Skeletal muscle satellite cell (primary cell): ENCODE data around the gene VSIG1.

Experiments used
- H3K27me3 ChIP-seq: 2 replicates; pipeline ENCODE4 v1.7.0; 2013; ENCODE audit warnings: low read length; ENCODE audit not compliant: control insufficient read depth, insufficient read depth
- H3K36me3 ChIP-seq: 2 replicates; pipeline ENCODE4 v1.7.0; 2013; ENCODE audit warnings: mild to moderate bottlenecking, control low read depth, low read length; ENCODE audit not compliant: insufficient read depth
- H3K4me1 ChIP-seq: 2 replicates; pipeline ENCODE4 v1.7.0; 2013; ENCODE audit warnings: low read length; ENCODE audit not compliant: control insufficient read depth, insufficient read depth
- H3K4me2 ChIP-seq: 2 replicates; pipeline ENCODE4 v1.7.0; 2013; ENCODE audit warnings: mild to moderate bottlenecking, low read length
- H3K4me3 ChIP-seq: 2 replicates; pipeline ENCODE4 v1.7.0; 2013; ENCODE audit warnings: low read length
- H3K9ac ChIP-seq: 2 replicates; pipeline ENCODE4 v1.7.0; 2013; ENCODE audit warnings: mild to moderate bottlenecking, low read depth, low read length, moderate library complexity
- H3K9me3 ChIP-seq: replicated peaks from 2 replicates; pipeline ENCODE4 v1.7.0; 2013; ENCODE audit warnings: mild to moderate bottlenecking, control low read depth, low read length

VSIG1 gene

GRCh38 chrX:108114541-108114940 is 69.7 kb downstream of the VSIG1 start:
- H3K4me1 ChIP-seq: no peaks in the 10 kb centered on the region
- H3K9ac ChIP-seq: no peak overlapping the region
- H3K4me3 ChIP-seq: no peak overlapping the region
- H3K36me3 ChIP-seq: no peaks in the 10 kb centered on the region
- no peaks in the 10 kb centered on the region for H3K9me3 ChIP-seq
- no peak overlapping the region for H3K4me2 ChIP-seq
- peaks cover 16% of the 10 kb centered on the region for H3K27me3 ChIP-seq

- Histone ChIP-seq H3K9me3 (no peaks in the 10 kb centered on the region), H3K9ac (no peak overlapping the region), H3K4me2 (no peak overlapping the region), H3K36me3 (no peaks in the 10 kb centered on the region), H3K4me3 (no peak overlapping the region), H3K27me3 (peaks cover 29% of the 10 kb centered on the region), H3K4me1 (no peaks in the 10 kb centered on the region)
Observed at GRCh38 chrX:108117988-108118387, 73.1 kb downstream of the VSIG1 start.

- Histone ChIP-seq H3K4me3 (no peak overlapping the region), H3K4me1 (no peaks in the 10 kb centered on the region), H3K9me3 (no peaks in the 10 kb centered on the region), H3K36me3 (no peaks in the 10 kb centered on the region), H3K9ac (no peak overlapping the region), H3K4me2 (no peak overlapping the region), H3K27me3 (peaks cover 24% of the 10 kb centered on the region)
Observed at GRCh38 chrX:108121291-108121690, 76.4 kb downstream of the VSIG1 start.

GRCh38 chrX:108122748-108123147 is 77.9 kb downstream of the VSIG1 start:
- Histone ChIP-seq H3K9me3 (no peaks in the 10 kb centered on the region), H3K9ac (no peak overlapping the region), H3K36me3 (no peaks in the 10 kb centered on the region)

GRCh38 chrX:108123591-108124366 is 78.9 kb downstream of the VSIG1 start:
- no peaks in the 10 kb centered on the region for H3K4me1 ChIP-seq
- no peak overlapping the region for H3K4me2 ChIP-seq
- H3K9ac ChIP-seq: no peak overlapping the region
- no peaks in the 10 kb centered on the region for H3K36me3 ChIP-seq
- H3K27me3 ChIP-seq: peaks cover 17% of the 10 kb centered on the region
- no peaks in the 10 kb centered on the region for H3K9me3 ChIP-seq
- no peak overlapping the region for H3K4me3 ChIP-seq

More at GRCh38 chrX:108122748-108123147, 77.9 kb downstream of the VSIG1 start:
- Histone ChIP-seq H3K4me2 (no peak overlapping the region), H3K4me1 (no peaks in the 10 kb centered on the region), H3K27me3 (peaks cover 17% of the 10 kb centered on the region), H3K4me3 (no peak overlapping the region)

GRCh38 chrX:108126661-108127060 is 81.8 kb downstream of the VSIG1 start:
- H3K9ac ChIP-seq: no peak overlapping the region
- no peaks in the 10 kb centered on the region for H3K36me3 ChIP-seq
- H3K27me3 ChIP-seq: peaks cover 10% of the 10 kb centered on the region
- H3K4me2 ChIP-seq: no peak overlapping the region
- H3K4me1 ChIP-seq: no peaks in the 10 kb centered on the region
- no peaks in the 10 kb centered on the region for H3K9me3 ChIP-seq
- H3K4me3 ChIP-seq: no peak overlapping the region

- H3K27me3 ChIP-seq: peaks cover 7% of the 10 kb centered on the region
- H3K9ac ChIP-seq: no peak overlapping the region
- no peaks in the 10 kb centered on the region for H3K9me3 ChIP-seq
Observed at GRCh38 chrX:108127152-108127551, 82.3 kb downstream of the VSIG1 start.

More at GRCh38 chrX:108127152-108127551, 82.3 kb downstream of the VSIG1 start:
- no peaks in the 10 kb centered on the region for H3K36me3 ChIP-seq
- no peak overlapping the region for H3K4me3 ChIP-seq
- H3K4me2 ChIP-seq: no peak overlapping the region
- no peaks in the 10 kb centered on the region for H3K4me1 ChIP-seq
